GM18519 (cell line): ENCODE results near the gene TPP1.

Experiments
- ATAC-seq: cut with Tn5 transposase; IDR thresholded peaks from one replicate; pipeline ENCODE4 v1.9.1; 2021; ENCODE audit warnings: mild to moderate bottlenecking, moderate library complexity; ENCODE audit not compliant: unreplicated experiment, low FRiP score

Gene TPP1

GRCh38 chr11:6566704-6567370 lies 52.4 kb downstream of the TPP1 start:
- no peak for ATAC-seq

DNA sequence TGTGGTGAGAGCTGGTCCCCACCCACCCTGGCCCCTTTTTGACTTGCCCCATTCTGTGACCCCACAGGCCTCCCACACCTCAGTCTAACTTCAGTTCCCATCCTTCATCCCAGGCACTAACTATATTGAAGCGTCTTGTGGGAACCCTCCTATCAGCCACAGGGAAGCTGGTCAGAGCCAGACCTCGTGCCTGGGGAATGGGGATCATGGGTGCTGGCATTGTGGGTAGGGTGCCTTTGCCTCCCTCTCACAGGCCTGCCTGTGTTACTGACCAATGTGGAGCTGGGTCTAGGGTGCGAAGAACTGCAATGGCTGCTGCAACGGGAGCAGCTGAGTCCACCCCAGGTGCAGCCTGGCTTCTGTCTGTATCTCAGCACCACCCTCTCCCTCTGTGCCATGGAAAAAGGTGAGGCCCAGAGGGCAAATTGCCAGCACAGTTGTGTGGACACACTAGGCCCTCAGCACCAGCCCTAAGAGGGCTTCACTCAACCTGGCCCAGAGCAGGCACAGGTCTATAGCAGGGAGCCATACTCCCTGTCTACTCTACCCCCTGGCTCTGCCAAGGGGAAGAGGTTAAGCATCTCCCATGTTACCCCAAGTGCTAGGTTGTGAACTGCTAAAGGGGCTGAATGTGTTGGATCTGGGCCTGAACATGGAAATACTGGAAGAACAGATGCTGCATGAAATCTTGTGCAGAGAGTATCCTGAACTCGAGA lies 53.1 kb downstream of the TPP1 start:
- no peak for ATAC-seq

DNA sequence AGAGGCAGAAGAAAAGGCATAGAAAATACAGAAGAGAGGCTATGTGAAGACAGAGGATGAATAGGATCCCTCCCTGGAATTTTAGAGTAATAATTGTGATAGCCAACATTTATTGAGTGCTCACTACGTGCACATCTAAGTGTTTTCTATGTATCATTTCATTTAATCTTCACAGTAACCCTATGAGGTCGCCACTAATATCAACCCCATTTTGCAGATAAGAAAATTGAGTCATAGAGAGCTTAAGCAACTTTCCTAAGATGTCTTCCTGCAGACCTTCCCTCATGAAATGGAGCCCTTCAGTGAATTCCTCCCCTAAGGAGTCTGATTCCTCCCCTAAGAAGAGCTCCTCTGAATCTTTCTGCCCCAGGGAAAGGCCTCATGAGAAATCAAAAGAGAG lies 53.9 kb downstream of the TPP1 start:
- no peak for ATAC-seq

- no peak for ATAC-seq
Observed at GRCh38 chr11:6563667-6564066, 55.6 kb downstream of the TPP1 start.

DNA sequence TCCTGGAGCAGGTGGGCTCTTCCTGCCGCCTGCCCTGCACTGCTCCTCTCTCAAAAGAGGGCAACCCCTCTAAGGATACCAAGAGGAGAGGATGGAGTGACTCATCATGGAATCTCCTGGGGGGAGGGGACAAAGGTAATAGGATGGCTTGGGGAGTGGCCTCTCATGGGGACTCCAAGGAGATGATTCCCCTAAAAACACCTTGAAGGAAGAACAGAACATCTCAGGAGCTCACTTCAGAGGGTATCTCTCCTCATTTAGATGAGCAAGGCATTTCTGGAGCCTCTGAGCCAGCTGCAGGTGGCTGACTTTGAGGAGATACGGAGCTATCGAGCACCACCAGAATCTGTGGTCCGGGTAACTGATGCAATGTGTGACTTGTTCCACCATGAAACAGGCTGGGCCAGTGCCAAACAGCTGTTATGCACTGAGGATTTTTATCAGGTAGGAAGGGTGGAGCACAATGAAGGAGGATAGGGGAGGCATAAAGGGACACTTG lies 56.1 kb downstream of the TPP1 start:
- ATAC-seq = no peak
